Central memory CD8-positive, alpha-beta T cell (primary cell): Measurements from ENCODE around the gene KLC3.
A peak's percentile ranks its signal among the peaks of the same experiment; 100 is the strongest.
"Not testable (repeated sequence)": the region's sequence is repeated elsewhere in the genome, so short reads cannot be mapped to it uniquely, and the experiment has no call there.

Experiments
- ATAC-seq: fragments of 150-1000 bp; cut with Tn5 transposase; replicated peaks from 2 replicates; pipeline ENCODE4 v1.10.0; 2022; ENCODE audit warnings: mild to moderate bottlenecking, moderate FRiP score, moderate number of reproducible peaks; ENCODE audit not compliant: poor library complexity, severe bottlenecking; ENCODE audit errors: extremely low read depth
- DNase-seq, 2 donors: peaks; one replicate each; pipeline ENCODE4 v3.0.0; 2021; ENCODE audit warnings: low spot score in 2 of 2
- H3K27ac Mint-ChIP-seq: one replicate; pipeline ENCODE4 v1.8.0; 2022; ENCODE audit warnings: low read depth, mild to moderate bottlenecking, moderate library complexity, mixed read lengths
- H3K27me3 Mint-ChIP-seq: one replicate; pipeline ENCODE4 v1.8.0; 2022; ENCODE audit warnings: mixed read lengths
- H3K36me3 Mint-ChIP-seq: one replicate; pipeline ENCODE4 v1.8.0; 2022; ENCODE audit warnings: mild to moderate bottlenecking, moderate library complexity, mixed read lengths; ENCODE audit not compliant: insufficient read depth
- H3K4me1 Mint-ChIP-seq: one replicate; pipeline ENCODE4 v1.8.0; 2022; ENCODE audit warnings: mixed read lengths
- H3K4me3 Mint-ChIP-seq: one replicate; pipeline ENCODE4 v1.8.0; 2022; ENCODE audit warnings: mild to moderate bottlenecking, moderate library complexity, mixed read lengths
- H3K9me3 Mint-ChIP-seq: one replicate; pipeline ENCODE4 v1.8.0; 2022; ENCODE audit warnings: mixed read lengths

KLC3 gene

GRCh38 chr19:45305007-45305406 is 35.5 kb upstream of the KLC3 start:
- Mint-ChIP-seq H3K36me3 (peaks cover 9% of the 10 kb centered on the region), H3K27me3 (no peaks in the 10 kb centered on the region), H3K4me1 (no peaks in the 10 kb centered on the region), H3K9me3 (no peaks in the 10 kb centered on the region), H3K4me3 (no peak overlapping the region), H3K27ac (no peak overlapping the region)
- DNase-seq (no peak), ATAC-seq (no peak)

- ATAC-seq (no peak), DNase-seq (no peak)
- Mint-ChIP-seq H3K36me3 (peaks cover 9% of the 10 kb centered on the region), H3K27me3 (no peaks in the 10 kb centered on the region), H3K27ac (no peak overlapping the region), H3K9me3 (no peaks in the 10 kb centered on the region), H3K4me3 (no peak overlapping the region), H3K4me1 (no peaks in the 10 kb centered on the region)
These were observed 35.1 kb upstream of the KLC3 start for GRCh38 chr19:45305421-45305820.

GRCh38 chr19:45306040-45306439 is 34.5 kb upstream of the KLC3 start:
- Mint-ChIP-seq H3K27ac (no peak overlapping the region), H3K36me3 (peaks cover 9% of the 10 kb centered on the region), H3K4me3 (no peak overlapping the region), H3K9me3 (no peaks in the 10 kb centered on the region), H3K27me3 (peaks cover under 1% of the 10 kb centered on the region), H3K4me1 (no peaks in the 10 kb centered on the region)
- no peak for DNase-seq
- ATAC-seq = no peak

GRCh38 chr19:45306518-45307027 is 34.0 kb upstream of the KLC3 start:
- ATAC-seq = no peak
- H3K27me3 Mint-ChIP-seq = peaks cover 6% of the 10 kb centered on the region
- DNase-seq = no peak
- H3K36me3 Mint-ChIP-seq = peaks cover 9% of the 10 kb centered on the region
- H3K9me3 Mint-ChIP-seq = no peaks in the 10 kb centered on the region
- no peak overlapping the region for H3K27ac Mint-ChIP-seq
- no peak overlapping the region for H3K4me3 Mint-ChIP-seq
- H3K4me1 Mint-ChIP-seq = no peaks in the 10 kb centered on the region

GRCh38 chr19:45307361-45307760 is 33.2 kb upstream of the KLC3 start:
- Mint-ChIP-seq H3K4me1 (no peaks in the 10 kb centered on the region), H3K36me3 (peaks cover 7% of the 10 kb centered on the region), H3K4me3 (no peak overlapping the region), H3K27ac (peak overlapping the region; percentile 35), H3K9me3 (no peaks in the 10 kb centered on the region), H3K27me3 (peaks cover 12% of the 10 kb centered on the region)
- no peak for DNase-seq
- no peak for ATAC-seq

DNA sequence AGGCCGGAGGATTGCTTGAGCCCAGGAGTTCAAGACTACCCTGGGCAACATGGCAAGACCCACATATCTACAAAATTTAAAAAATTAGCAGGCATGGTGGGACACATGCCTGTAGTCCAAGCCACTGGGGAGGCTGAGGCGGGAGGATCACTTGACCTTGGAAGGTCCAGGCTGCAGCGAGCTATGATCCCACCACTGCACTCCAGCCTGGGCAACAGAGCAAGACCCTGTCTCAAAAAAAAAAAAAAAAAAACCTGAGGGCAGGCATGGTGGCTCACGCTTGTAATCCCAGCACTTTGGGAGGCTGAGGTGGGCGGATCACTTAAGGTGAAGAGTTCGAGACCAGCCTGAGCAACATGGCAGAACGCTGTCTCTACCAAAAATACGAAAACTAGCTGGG is 31.2 kb upstream of the KLC3 start:
- H3K4me3 Mint-ChIP-seq, H3K9me3 Mint-ChIP-seq, H3K4me1 Mint-ChIP-seq, H3K36me3 Mint-ChIP-seq, DNase-seq, ATAC-seq, H3K27ac Mint-ChIP-seq: not testable (repeated sequence)
- peaks cover 22% of the 10 kb centered on the region for H3K27me3 Mint-ChIP-seq

GRCh38 chr19:45311621-45312020 is 28.9 kb upstream of the KLC3 start:
- Mint-ChIP-seq H3K36me3 (no peaks in the 10 kb centered on the region), H3K27ac (no peak overlapping the region)
- DNase-seq = no peak

DNA sequence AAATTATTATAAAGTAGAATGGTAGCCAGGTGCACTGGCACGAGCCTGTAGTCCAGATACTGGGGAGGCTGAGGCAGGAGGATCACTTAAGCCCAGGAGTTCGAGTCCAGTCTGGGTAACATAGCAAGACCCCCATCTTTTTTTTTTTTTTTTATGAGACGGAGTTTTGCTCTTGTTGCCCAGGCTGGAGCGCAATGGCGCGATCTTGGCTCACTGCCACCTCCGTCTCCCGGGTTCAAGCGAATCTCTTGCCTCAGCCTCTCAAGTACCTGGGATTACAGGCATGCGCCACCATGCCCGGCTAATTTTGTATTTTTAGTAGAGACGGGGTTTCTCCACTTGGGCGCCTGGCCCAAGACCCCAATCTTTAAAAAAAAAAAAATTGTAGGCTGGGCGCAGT is 28.3 kb upstream of the KLC3 start:
- not testable (repeated sequence) for H3K27ac Mint-ChIP-seq, DNase-seq, ATAC-seq, H3K9me3 Mint-ChIP-seq, H3K36me3 Mint-ChIP-seq, H3K4me1 Mint-ChIP-seq, H3K4me3 Mint-ChIP-seq
- peaks cover 52% of the 10 kb centered on the region for H3K27me3 Mint-ChIP-seq

More at GRCh38 chr19:45311621-45312020, 28.9 kb upstream of the KLC3 start:
- H3K4me1 Mint-ChIP-seq = no peaks in the 10 kb centered on the region
- H3K27me3 Mint-ChIP-seq = peaks cover 45% of the 10 kb centered on the region
- no peaks in the 10 kb centered on the region for H3K9me3 Mint-ChIP-seq
- no peak overlapping the region for H3K4me3 Mint-ChIP-seq
- no peak for ATAC-seq

GRCh38 chr19:45314708-45315245 is 25.8 kb upstream of the KLC3 start:
- no peaks in the 10 kb centered on the region for H3K36me3 Mint-ChIP-seq
- ATAC-seq = no peak
- no peak for DNase-seq
- H3K27me3 Mint-ChIP-seq = peaks cover 67% of the 10 kb centered on the region
- H3K4me1 Mint-ChIP-seq = no peaks in the 10 kb centered on the region
- no peak overlapping the region for H3K4me3 Mint-ChIP-seq
- no peaks in the 10 kb centered on the region for H3K9me3 Mint-ChIP-seq
- H3K27ac Mint-ChIP-seq = no peak overlapping the region

DNA sequence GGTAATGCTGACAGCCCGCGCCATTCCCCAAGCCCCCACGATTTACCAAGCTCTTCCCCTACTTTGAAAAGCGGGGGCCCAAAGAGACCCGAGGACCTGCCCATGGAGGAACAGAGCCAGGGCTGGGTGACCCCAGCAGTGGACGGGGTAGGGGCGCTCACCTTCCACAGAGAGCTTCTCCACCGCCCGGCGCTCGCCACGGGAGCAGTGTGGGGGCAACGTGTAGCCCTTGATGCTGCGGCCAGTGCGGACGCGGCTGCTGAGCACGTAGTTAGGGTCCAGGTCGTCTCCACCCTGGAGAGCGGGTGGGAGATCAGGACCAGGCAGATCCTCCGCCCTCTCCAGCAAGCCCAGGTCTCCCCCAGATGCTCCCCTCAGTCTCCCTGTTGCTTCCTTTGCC is 25.2 kb upstream of the KLC3 start:
- ATAC-seq (no peak), DNase-seq (no peak)

DNA sequence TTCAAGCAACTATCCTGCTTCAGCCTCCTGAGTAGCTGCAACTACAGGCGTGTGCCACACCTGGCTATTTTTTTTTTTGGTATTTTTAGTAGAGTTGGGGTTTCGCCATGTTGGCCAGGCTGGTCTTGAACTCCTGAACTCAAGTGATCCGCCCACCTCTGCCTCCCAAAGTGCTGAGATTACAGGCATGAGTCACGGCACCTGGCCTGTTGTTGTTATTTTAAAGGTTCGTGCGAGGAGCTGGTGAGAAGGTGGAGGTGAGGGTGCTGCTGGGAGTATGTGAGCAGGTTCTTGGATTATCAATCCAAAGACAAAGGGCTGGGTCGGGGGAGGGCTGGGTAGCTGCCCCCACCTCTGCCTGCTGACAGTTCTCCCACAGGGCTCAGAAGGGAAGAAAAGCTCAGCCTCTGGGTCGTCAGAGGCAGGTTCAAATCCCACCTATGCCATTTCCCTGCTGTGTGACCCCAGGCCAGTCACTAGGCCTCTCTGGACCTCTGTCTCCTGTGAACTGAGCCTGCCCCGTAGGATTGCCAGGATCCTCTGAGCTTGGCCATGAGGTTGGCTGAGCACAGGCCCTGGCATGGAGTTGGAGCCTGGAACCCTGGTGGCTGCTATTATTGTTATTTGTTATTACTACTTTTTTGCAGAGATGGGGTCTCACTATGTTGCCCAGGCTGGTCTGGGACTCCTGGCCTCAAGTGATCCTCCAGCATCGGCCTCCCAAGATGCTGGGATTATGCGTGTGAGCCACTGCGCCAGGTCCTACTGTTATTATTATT is 19.4 kb upstream of the KLC3 start:
- H3K9me3 Mint-ChIP-seq = no peaks in the 10 kb centered on the region
- ATAC-seq (no peak), DNase-seq (no peak)
- no peaks in the 10 kb centered on the region for H3K36me3 Mint-ChIP-seq
- peaks cover 67% of the 10 kb centered on the region for H3K27me3 Mint-ChIP-seq
- peaks cover under 1% of the 10 kb centered on the region for H3K4me1 Mint-ChIP-seq
- H3K4me3 Mint-ChIP-seq = no peak overlapping the region
- no peak overlapping the region for H3K27ac Mint-ChIP-seq

More for the DNA sequence above, 25.2 kb upstream of the KLC3 start:
- Mint-ChIP-seq H3K27me3 (peaks cover 67% of the 10 kb centered on the region), H3K9me3 (no peaks in the 10 kb centered on the region), H3K4me1 (no peaks in the 10 kb centered on the region), H3K4me3 (no peak overlapping the region), H3K36me3 (no peaks in the 10 kb centered on the region), H3K27ac (no peak overlapping the region)

GRCh38 chr19:45321848-45322247 is 18.7 kb upstream of the KLC3 start:
- ATAC-seq = no peak
- Mint-ChIP-seq H3K27me3 (peaks cover 66% of the 10 kb centered on the region), H3K4me1 (peaks cover 6% of the 10 kb centered on the region), H3K36me3 (no peaks in the 10 kb centered on the region), H3K27ac (no peak overlapping the region), H3K4me3 (no peak overlapping the region), H3K9me3 (no peaks in the 10 kb centered on the region)
- no peak for DNase-seq

- no peak for ATAC-seq
- Mint-ChIP-seq H3K36me3 (no peaks in the 10 kb centered on the region), H3K27me3 (peaks cover 61% of the 10 kb centered on the region), H3K27ac (no peak overlapping the region), H3K4me1 (peaks cover 6% of the 10 kb centered on the region), H3K4me3 (no peak overlapping the region), H3K9me3 (no peaks in the 10 kb centered on the region)
- no peak for DNase-seq
These were observed 18.2 kb upstream of the KLC3 start for GRCh38 chr19:45322311-45322710.
